HepG2 (cell line): ENCODE measurements around the gene UQCRHL. TPM values are rescaled to one million over a fixed set of nuclear protein-coding genes. Genes with fewer than 3 reads are reported as not detected.

ENCODE experiments used
- MAX ChIP-seq: IDR thresholded peaks from 2 replicates; pipeline ENCODE4 v1.6.1; 2012; ENCODE audit warnings: inconsistent platforms
- MTA3 ChIP-seq: sonication (generic); formaldehyde crosslinking; IDR thresholded peaks from 2 replicates; pipeline ENCODE4 v1.4.0; 2020; ENCODE audit warnings: missing genetic modification reagents
- NCOR1 ChIP-seq: fragments of 200-600 bp; sonication (generic); IDR thresholded peaks from 2 replicates; pipeline ENCODE4 v1.7.0; 2017; ENCODE audit warnings: antibody characterized with exemption, low read length, borderline replicate concordance
- POLR2G ChIP-seq: fragments of 200-400 bp; formaldehyde crosslinking; IDR thresholded peaks from 2 replicates; pipeline ENCODE4 v1.6.1; 2018; ENCODE audit warnings: mild to moderate bottlenecking, low read depth, low read length, moderate library complexity
- SNAPC4 ChIP-seq: sonication (generic); formaldehyde crosslinking; IDR thresholded peaks from 2 replicates; pipeline ENCODE4 v1.4.0; 2020; ENCODE audit warnings: mild to moderate bottlenecking, missing genetic modification reagents
- ZKSCAN1 ChIP-seq: fragments of 150-350 bp; IDR thresholded peaks from 2 replicates; pipeline ENCODE4 v1.6.1; 2014; ENCODE audit warnings: low read length
- ZNF180 ChIP-seq: sonication (generic); formaldehyde crosslinking; IDR thresholded peaks from 2 replicates; pipeline ENCODE4 v1.4.0; 2020; ENCODE audit warnings: low read depth, missing genetic modification reagents, borderline replicate concordance
- ZNF3 ChIP-seq: IDR thresholded peaks from 2 replicates; pipeline ENCODE4 v1.7.0; 2017; ENCODE audit warnings: inconsistent platforms
- polyA plus RNA-seq, 8 experiments: library from polyadenylated mRNA; depleted of rRNA in 3 of 8; stranded (reverse) in 7 of 8; unstranded in 1 of 8; fragments of >200 nt; fragmentation: Illumina TruSeq in 4 of 8; extraction: Trizol in 4 of 8; gene quantifications; 2 replicates each; pipeline versions ENCODE4 v1.2.1 to v1.2.3, GENCODE V29; 2011 to 2016; ENCODE audit warnings: low read depth in 4 of 8, missing spikeins in 1 of 8, mixed read lengths in 1 of 8; ENCODE audit not compliant: insufficient read depth in 1 of 8
- total RNA-seq, 5 experiments: library from RNA; depleted of rRNA; stranded (reverse); fragments of >200 nt; fragmentation: Illumina TruSeq; extraction: Trizol; gene quantifications; 2 replicates each; pipeline ENCODE4 v1.2.3, GENCODE V29; 2016; ENCODE audit warnings: low read depth in 1 of 5

Gene UQCRHL
- total and polyA plus RNA-seq, 2 of the 13 experiments (the other 11 are each of a cell fraction or from before 2014, with no cell fraction given), result 1.8 to 2.3 TPM

- TF ChIP-seq SNAPC4 (CRISPR knock-in tag) (peak; percentile 28; the same call in 1 of the 2 replicates), NCOR1 (no peak), ZKSCAN1 (no peak), MTA3 (CRISPR knock-in tag) (no peak), POLR2G (peak; percentile 74), ZNF3 (CRISPR knock-in tag) (no peak), MAX (no peak), ZNF180 (CRISPR knock-in tag) (no peak)
Measured at GRCh38 chr1:15835205-15835740, 27.8 kb upstream of the UQCRHL start (continued).
